HG02610 (cell line): ENCODE results near the gene MACROD2.

Source experiments
- ATAC-seq: cut with Tn5 transposase; IDR thresholded peaks from one replicate; pipeline ENCODE4 v1.9.1; 2021; ENCODE audit warnings: mild to moderate bottlenecking, moderate library complexity; ENCODE audit not compliant: unreplicated experiment

Gene MACROD2

GRCh38 chr20:15445056-15445840, 1449.9 kb downstream of the MACROD2 start:
- ATAC-seq = no peak

- ATAC-seq = no peak
Observed at GRCh38 chr20:15446373-15446772, 1451.1 kb downstream of the MACROD2 start.

GRCh38 chr20:15447549-15447948, 1452.2 kb downstream of the MACROD2 start:
- ATAC-seq = no peak

GRCh38 chr20:15449061-15449460, 1453.7 kb downstream of the MACROD2 start:
- ATAC-seq = no peak

- no peak for ATAC-seq
Observed at GRCh38 chr20:15451241-15451640, 1455.9 kb downstream of the MACROD2 start.

- ATAC-seq = no peak
Observed at GRCh38 chr20:15455279-15455678, 1460.0 kb downstream of the MACROD2 start.

GRCh38 chr20:15461938-15462337, 1466.6 kb downstream of the MACROD2 start:
- no peak for ATAC-seq

GRCh38 chr20:15475483-15475882, 1480.2 kb downstream of the MACROD2 start:
- ATAC-seq = peak; percentile 86

- ATAC-seq = no peak
Observed at GRCh38 chr20:15476186-15476585, 1480.9 kb downstream of the MACROD2 start.

GRCh38 chr20:15476781-15477180, 1481.5 kb downstream of the MACROD2 start:
- no peak for ATAC-seq

GRCh38 chr20:15482525-15482924, 1487.2 kb downstream of the MACROD2 start:
- ATAC-seq = no peak

GRCh38 chr20:15485519-15485918, 1490.2 kb downstream of the MACROD2 start:
- ATAC-seq = no peak

- no peak for ATAC-seq
Observed at GRCh38 chr20:15487030-15487429, 1491.7 kb downstream of the MACROD2 start.

GRCh38 chr20:15487682-15488081, 1492.4 kb downstream of the MACROD2 start:
- no peak for ATAC-seq

GRCh38 chr20:15491575-15491974, 1496.3 kb downstream of the MACROD2 start:
- no peak for ATAC-seq

GRCh38 chr20:15494851-15495250, 1499.5 kb downstream of the MACROD2 start:
- no peak for ATAC-seq

- no peak for ATAC-seq
Observed at GRCh38 chr20:15496501-15497039, 1501.3 kb downstream of the MACROD2 start.

GRCh38 chr20:15498926-15499325, 1503.6 kb downstream of the MACROD2 start:
- no peak for ATAC-seq

- no peak for ATAC-seq
Observed at GRCh38 chr20:15506311-15506710, 1511.0 kb downstream of the MACROD2 start.

GRCh38 chr20:15507151-15507550, 1511.8 kb downstream of the MACROD2 start:
- ATAC-seq = no peak

- no peak for ATAC-seq
Observed at GRCh38 chr20:15511551-15511950, 1516.2 kb downstream of the MACROD2 start.

GRCh38 chr20:15512916-15513315, 1517.6 kb downstream of the MACROD2 start:
- ATAC-seq = no peak

GRCh38 chr20:15515691-15516090, 1520.4 kb downstream of the MACROD2 start:
- ATAC-seq = no peak
